GM19324 (cell line): Measurements from ENCODE around the gene CCL19.

Experiments
- ATAC-seq: cut with Tn5 transposase; IDR thresholded peaks from one replicate; pipeline ENCODE4 v1.9.1; 2021; ENCODE audit warnings: mild to moderate bottlenecking, moderate library complexity; ENCODE audit not compliant: unreplicated experiment, low FRiP score

The CCL19 gene

DNA sequence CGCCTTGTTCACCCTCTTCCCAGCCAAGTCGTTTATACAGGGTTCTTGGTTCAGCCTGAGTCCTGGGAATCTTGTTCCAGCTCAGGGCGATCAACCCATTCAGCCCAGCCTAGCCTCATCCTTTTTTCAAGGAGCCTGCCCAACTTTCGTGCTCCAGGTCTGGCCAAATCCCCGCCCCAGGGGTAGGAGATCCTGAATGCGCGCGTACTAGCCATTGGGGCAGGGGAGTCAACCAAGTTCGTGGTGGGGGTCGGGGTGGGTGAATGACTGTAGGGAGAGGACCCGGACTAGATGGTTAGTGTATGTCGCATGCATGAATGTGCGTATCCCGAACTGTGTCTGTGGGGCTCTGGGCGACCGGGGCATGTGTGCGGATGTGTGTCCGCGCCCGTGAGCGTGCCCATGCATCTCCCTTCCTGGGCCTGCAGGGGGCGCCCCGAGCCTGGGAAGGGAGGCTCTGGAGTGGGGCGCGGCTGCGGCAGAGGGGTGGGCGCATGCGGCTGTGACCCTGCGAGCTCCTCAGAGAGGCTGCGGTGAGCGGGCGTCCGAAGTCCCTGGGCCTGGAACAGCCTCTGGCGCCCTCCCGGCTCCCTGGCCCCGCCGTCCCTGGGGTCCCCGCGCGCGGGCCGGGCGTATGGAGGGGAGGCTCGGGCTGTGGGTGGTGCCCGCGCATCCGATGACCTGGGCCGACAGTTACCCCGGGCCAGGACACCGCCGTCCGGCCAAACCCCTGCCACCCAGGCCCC is 10.1 kb upstream of the CCL19 start:
- ATAC-seq = no peak

DNA sequence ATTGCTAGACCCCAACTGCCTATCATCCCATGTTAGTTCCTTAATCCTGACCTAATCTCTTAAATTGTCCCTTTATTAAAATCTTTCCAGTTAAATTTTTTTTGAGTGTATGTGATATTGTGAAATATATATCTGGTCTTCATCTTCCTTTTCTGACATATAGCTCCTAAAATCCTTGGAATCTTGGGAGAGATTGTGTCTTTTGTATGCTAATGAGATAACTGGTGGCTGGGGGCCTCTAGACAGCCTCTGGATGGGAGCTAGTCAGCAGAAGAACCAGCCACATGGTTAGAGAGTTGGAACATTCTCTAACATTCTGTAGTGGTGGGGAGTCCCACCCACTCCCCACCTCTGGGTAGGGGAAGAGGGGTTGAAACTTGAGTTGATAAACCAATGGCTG is 3.7 kb upstream of the CCL19 start:
- no peak for ATAC-seq

DNA sequence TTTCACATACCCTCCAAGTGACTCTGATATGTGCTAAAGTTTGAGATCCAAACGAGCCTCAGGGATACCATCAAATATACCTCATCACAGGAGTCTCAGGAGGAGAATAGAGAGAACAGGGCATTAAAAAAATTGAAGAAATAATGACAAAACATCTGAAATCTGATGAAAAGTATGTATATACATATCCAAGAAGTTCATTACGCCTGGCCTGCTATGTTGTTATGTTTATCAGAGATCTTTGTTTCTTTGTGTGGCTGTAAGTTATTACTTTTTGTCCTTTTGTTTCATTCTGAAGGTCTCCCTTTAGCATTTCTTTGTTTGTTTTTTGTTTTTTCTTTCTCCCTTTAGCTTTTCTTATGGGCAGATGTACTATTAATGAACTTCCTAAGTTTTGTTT is 2.5 kb upstream of the CCL19 start:
- no peak for ATAC-seq

DNA sequence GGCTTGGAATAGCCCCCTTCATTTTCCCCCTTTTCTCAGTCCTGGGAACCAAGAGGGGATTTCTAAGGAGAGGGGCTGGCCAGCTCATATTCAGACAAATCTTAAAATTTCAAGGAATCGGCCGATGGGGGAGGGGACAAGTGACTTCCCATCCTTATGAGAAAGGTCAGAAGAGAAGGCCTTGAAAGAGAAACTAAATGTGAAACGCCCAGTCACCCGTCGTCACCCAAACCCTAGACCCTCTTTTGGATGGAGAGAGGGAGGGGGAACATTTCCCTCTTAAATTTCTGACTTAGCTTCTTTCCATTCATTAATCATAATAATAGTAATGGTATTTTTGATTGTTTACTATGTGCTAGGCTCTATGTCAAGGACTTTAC is 850 bp upstream of the CCL19 start:
- ATAC-seq = no peak

DNA sequence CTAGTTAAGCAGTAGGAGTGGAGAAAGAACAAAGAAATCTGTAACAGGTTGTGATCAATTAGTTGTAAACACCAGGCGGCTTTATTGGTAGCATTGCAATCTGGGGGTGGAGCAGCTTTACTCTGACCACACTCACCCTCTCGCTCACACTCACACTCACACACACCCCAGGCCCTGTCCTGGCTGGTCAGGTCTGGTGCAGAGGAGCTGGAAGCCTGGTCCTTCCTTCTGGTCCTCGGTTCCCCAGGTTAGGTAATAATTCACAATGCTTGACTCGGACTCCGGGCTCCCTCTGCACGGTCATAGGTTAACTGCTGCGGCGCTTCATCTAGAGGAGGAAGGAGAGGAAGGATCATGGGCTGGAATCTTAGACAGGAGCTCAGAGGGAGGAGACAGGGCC is 1.6 kb downstream of the CCL19 start:
- ATAC-seq = no peak

DNA sequence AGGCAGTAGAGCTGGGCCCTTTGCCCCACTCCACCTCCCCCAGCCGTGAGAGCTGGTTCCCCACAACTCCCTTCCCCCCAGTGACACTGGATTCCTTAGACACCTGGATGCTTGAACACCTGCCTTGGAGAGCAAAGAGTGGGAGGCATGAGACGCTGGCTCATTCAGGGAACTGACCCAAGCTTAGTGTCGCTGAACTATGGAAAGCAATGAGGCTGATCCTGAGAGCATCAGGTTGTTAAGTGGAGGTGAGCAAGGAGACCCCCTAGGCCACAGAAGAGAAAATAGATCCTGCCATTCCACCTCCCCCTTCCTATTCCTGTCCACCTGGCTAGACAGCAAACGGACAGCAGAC is 2.0 kb downstream of the CCL19 start:
- ATAC-seq = no peak

DNA sequence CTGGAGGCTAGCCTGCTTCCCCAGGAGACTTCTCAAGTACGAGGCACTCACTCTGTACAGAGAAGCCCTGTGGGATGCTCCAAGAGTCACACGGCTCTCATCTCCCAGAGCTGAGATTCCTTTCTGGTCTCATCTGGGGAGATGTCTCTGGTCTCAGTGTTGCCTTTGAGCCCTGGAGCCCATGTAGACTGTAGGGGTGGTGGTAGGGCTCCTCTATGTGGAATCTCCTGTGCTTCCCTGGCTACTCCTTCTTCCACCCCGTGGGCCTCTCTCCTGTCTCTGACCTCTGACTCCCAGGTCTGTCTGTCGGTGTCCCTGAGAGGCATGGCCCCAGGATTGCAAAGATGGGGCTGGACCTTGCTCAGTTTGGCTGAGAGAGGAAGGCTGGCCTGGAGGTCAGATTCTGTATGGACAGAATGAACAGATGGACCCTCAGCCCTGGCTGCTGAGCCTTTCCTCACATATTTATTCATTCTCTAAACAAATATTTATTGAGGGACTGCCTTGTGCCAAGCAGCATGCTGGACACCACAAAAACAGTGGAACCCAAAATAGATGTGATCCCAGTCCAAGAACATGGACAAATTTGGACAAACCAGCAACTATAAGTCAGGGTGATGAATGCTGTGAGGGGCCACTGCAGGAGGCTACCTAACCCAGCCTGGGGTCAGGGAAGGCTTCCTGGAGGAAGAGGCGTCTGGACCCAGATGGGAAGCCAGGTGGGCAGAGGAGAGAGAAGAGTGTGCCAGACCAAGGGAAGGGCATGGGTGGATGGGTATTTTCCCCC is 2.6 kb downstream of the CCL19 start:
- no peak for ATAC-seq

DNA sequence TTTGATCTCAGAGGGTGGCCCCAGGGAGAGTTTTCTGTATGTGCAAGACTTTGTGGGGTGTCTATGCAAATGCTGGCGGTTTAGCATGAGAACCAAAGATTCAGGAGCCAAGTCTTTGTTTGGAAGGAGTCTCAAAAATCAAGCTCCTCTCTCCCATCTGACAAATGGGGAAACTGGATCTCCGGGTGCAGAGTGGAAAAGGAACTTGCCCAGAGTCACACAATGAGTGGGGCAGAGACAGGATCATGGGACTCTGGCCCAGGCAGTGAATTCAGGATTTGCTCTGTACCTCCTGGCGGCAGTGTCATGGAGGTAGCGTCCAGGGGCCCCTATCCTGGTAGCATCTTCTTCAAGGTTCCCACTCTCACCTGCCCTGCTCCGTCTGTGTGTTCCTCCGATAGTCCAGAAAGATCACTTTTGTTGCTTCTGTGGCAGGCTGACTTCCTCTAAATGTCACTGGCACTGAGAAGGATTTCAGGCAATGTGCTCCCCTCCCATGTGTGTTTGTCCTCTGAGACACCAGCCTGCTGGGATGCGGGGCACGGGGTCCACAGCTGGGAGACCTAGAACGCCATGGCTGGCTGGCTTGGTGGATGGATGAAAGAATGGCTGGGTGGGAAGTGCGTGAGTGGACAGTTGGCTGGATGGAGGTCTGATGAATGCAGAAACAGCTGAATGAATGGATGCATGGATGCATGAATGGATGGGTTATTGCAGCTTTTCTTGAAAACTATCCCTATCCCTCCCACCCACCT is 3.6 kb downstream of the CCL19 start:
- no peak for ATAC-seq

DNA sequence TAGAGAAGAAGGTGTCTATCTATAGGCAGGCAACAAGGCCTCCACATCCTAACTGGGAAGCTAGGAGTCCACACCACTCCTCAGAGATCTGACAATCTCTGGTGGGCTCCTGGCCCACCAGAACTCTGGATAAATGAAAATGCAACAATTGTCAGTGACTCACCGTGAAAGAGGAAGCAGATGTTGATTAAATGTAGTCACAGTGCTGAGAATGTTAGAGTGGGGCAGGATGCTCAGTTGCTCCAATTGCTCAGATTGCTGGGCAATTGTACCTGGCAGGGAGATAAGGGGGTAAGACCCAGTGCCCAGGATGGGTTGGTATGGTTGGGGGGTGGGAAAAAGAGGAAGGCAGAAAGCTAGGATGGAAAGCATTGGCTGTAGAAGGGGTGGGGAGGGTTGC is 4.3 kb downstream of the CCL19 start:
- ATAC-seq = no peak

DNA sequence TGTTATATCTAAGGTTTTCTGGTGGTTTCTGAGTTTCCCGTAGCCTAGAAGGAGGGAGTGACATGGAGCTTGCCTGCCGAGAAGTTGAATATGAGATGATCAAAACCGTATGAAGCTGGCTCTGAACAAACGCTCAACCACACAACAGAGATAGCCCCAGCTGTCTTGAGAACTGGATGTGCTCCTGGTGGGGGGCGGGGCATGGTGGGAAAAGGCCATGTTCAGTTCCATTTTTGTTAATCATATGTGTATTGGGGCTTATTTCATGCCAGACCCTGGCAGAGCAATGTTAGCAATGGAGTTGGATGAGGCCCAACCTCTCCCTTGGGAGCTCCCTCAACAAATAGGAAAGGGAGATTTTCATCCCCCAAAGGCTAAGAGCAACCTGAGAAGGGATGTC is 4.8 kb downstream of the CCL19 start:
- no peak for ATAC-seq

DNA sequence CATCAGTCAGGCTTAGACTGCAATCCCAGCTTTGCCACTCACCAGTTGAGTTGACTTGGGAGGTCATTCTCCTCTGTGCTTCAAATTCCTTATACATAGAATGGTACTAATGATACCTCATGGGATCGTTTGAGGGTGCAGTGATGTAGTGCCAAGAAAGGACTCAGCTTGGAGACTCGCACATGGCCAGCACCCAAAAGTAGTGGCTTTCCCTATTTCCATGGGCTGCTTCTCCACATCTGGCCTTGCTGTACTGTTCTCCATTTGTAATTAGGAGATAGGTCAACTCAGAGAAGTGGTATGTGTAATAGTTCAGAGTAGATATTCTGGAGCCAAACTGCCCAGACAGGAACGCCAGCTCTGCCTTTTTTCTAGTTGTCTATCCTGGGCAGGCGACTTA is 5.5 kb downstream of the CCL19 start:
- ATAC-seq = no peak

DNA sequence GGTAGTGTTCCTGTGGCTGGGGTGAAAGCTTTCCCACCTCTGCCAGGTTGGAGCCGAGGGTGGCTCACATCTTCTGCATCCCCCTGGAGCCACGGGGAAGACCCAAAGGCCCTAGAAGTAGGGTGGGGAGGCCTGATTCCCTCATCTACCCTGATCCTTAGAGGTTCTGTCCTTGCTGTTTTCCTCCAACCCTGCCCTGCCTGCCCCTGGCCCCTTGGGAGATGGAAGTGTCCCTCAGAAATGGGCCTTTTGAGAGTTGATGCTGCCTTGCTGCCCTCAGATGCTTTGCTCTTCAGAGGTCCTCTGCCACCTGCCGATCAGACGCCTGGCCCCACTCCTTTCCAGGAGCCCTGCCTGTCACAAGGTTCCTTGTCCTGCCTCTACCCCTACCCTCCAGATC is 6.3 kb downstream of the CCL19 start:
- ATAC-seq = no peak

DNA sequence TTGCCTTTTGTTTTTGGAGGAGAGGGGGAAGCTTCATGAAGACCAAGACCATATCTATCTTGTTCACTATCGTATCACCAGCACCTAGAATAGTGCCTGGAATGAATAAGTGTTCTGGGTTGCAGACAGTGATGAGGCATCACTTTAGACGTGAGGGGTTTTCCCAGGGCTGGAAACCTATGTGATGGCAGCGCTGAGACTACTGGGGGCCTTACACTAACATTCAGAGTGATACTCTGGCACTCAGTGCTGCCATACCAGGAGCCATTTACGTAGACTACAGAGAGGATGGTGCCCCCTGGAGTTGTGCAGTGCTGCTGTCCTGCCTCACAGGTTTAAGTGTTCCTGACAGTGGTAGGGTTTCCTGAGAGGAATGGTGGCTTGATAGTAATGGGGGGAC is 6.9 kb downstream of the CCL19 start:
- ATAC-seq = no peak

DNA sequence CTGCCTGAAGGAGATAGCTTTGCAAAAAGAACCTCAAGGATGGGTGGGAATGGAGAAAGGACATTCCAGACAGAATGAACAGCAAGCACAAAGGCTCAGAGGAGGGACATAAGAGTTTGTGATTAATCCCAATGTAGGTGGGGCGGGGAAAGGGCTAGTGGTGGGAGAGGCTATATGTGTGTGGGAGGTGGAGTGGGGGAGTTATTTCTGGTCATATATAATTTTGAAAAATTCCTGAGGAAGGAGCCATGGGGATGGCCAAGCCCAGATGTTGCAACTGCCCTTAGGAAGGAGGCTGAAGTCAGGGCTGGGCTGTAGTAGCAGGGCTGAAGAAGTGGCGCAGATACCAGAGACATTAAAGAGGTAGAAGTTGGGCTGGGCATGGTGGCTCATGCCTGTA is 15.2 kb downstream of the CCL19 start:
- no peak for ATAC-seq

DNA sequence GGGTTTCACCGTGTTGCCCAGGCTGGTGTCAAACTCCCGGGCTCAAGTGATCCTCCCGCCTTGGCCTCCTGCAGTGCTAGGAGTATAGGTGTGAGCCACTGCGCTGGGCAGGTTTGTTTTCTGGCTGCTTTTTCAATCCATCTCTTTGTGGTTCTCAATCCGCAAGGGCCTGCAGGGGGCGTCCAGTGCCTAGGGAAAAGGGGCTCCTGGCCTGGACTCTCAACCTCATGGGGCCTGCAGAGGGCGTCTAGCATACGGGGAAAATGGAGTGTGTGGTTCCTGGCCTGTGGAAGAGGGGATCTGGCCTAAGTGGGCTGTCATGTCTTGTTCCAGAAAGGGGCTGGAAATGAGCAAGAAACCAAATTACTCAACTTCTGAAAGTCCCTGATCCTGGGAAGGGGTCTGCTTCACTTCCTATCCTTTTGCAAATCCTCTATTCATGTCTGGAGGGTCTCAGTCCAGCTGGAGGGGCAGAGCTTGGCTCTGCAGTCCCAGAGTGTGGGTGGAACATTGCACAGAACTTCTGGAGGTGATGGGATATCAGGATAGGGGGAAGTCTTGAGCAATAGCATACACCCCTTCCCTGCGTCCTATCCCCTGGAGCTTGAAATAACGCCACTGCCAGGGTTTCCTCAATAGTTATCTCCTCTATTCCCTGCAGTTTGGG is 15.9 kb downstream of the CCL19 start:
- no peak for ATAC-seq

DNA sequence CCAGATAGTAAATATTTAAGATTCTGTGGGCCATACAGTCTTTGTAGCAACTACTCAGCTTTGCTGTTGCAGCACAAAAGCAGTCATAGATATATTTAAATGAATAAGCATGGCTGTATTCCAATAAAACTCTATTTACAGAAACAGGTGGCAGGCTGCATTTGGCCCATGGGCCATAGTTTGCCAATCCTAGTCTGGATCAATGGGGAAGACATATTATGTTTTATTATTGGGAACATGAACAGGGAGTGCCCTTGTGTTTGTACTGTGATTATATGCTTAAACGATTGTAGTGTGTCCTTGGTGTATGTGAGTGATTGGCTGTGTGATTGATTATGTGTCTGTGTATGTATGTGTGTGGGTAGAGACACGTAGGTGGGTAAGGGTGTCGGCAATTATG is 16.6 kb downstream of the CCL19 start:
- no peak for ATAC-seq

DNA sequence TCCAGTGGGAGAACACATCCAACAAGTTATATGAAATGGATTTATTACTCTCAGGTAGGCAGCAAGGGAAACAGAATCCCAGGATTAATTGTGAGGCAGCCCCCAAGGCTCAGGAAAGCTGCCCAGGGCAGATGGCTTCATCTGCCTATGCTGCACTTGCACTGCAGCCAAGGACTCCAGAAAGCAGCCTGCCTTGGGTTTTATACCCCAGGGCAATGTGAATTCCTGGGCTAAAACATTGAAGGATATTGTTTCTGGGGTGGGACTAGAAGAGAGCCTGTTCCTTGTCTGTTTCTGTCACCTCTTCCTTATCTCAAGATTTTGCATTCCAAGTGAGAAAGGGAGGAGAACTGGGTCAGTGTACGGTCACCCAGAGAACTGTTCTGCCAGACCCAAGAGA is 19.8 kb downstream of the CCL19 start:
- ATAC-seq = no peak

DNA sequence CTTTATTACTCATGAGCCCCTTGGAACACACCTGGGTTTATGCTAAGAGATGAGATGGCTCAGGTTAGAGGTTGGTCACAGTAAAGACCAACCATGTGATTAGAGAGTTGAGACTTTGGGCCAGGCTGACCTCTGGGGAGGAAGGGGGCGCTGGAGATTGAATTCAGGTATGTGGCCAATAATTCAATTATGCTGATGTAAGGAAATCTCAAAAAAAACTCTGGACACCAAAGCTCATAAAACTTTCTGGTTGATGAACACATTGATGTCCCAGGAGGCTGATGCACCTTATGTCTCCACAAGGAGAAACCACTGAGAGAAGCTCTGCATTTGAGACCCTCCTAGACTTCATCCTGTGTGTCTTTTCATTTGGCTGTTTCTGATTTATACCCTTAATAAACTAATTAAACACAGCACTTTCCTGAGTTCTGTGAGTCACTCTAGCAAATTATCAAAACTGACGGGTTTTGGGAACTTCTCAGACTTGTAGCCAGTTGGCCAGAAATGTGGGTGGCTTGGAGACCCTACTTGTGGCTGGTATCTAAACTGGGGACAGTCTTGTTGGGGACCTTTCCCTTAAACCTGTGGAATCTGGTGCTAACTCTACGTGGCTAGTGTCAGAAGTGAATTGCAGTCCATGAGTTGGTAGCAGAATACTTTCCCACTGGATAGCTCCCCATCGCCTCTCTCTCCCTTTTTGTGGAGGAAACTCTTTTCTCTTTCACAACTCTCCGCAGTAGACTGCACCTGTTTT is 21.1 kb downstream of the CCL19 start:
- ATAC-seq = no peak

DNA sequence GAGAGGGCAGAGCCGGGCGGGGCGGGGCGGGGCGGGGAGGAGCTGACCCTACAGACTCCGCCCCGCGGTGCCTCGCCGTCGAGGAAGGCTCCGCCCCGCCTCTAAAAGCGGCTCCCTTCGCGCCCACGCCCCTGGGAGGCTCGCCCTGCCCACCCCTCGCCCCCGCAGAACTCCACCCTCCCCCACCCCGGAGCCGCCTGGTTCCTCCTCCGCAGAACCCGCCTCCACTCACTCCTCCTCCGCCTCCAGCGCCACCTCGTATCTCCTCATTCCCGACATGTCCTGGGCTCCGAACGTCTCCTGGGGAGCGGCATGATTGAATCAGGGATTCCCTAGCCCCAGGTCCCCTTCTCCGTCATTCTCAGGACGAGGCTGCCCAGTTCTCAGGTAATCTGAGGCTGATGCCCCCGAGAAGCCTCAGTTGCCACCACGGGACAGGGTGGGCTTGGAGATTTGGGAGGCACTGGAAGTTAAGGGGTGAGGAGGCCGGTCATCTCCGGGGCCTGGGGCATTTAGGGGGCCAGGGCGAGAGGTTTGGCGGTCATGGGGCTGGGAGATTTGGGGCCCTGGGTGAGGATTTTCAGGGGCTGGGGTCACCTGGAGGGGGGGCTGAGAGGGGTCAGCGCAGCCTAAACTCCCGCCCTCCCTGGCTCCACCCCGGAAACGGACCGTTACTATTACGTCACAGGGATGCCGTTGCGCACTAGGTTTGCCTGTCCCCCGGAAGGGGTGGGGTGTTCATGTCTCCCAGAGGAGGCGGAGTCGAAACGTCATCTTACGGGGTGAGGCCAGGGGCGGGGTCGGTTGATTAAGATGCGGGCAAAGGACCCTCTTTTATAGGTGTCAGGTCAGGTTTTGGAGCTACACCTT is 25.5 kb downstream of the CCL19 start:
- ATAC-seq = peak; percentile 74

DNA sequence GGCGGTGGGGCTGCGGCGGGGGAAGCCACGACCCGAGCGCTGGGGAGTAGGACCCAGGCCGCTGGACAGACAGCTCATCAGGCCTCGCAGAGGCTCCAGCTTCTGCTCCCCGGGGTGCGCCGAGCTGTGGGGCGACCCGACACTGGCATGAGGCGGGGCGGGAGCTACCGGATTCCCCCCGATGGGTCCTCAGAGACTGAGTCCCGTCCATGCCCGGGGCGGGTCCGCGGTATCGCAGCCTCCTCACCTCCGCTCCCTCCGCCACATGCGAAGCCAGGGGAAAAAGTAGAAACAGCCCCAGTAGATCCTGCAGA is 26.1 kb downstream of the CCL19 start:
- peak; percentile 20 for ATAC-seq
